Astrocyte (in vitro differentiated cells and primary cell): ENCODE data around the gene MICAL3. TPM values are rescaled to one million over a fixed set of nuclear protein-coding genes. Genes with fewer than 3 reads are reported as not detected.
A peak's percentile ranks its signal among the peaks of the same experiment; 100 is the strongest.

ENCODE experiments used
- DNase-seq: peaks from one replicate; pipeline ENCODE4 v3.0.0-alpha.2; 2010; ENCODE audit warnings: low read depth
- FAIRE-seq: peaks from 2 replicates; lab custom pipeline; 2011; peaks lifted over from hg19 to GRCh38; lab: Jason Lieb, UNC
- H2AFZ ChIP-seq: 2 replicates; pipeline ENCODE4 v1.6.0; 2012; ENCODE audit warnings: low read depth, low read length, inconsistent platforms
- H3K27ac ChIP-seq: 2 replicates; pipeline ENCODE4 v1.5.1; 2011; ENCODE audit warnings: low read depth, low read length, inconsistent platforms
- H3K27me3 ChIP-seq: 2 replicates; pipeline ENCODE4 v1.6.0; 2011; ENCODE audit warnings: low read length, inconsistent platforms; ENCODE audit not compliant: insufficient read depth
- H3K36me3 ChIP-seq: 2 replicates; pipeline ENCODE4 v1.5.1; 2011; ENCODE audit warnings: low read length, inconsistent platforms; ENCODE audit not compliant: insufficient read depth
- H3K4me1 ChIP-seq: 2 replicates; pipeline ENCODE4 v1.5.1; 2011; ENCODE audit warnings: low read length, inconsistent platforms; ENCODE audit not compliant: insufficient read depth
- H3K4me2 ChIP-seq: 2 replicates; pipeline ENCODE4 v1.6.0; 2012; ENCODE audit warnings: low read length, inconsistent platforms
- H3K4me3 ChIP-seq: 2 replicates; pipeline ENCODE4 v1.5.1; 2011; ENCODE audit warnings: low read depth, mild to moderate bottlenecking, low read length, inconsistent platforms; ENCODE audit not compliant: insufficient read depth
- H3K79me2 ChIP-seq: 2 replicates; pipeline ENCODE4 v1.6.0; 2012; ENCODE audit warnings: mild to moderate bottlenecking, low read length, inconsistent platforms; ENCODE audit not compliant: insufficient read depth
- H3K9ac ChIP-seq: 2 replicates; pipeline ENCODE4 v1.6.0; 2012; ENCODE audit warnings: mild to moderate bottlenecking, low read length, inconsistent platforms
- H3K9me3 ChIP-seq: 2 replicates; pipeline ENCODE4 v1.5.1; 2012; ENCODE audit warnings: low read depth, mild to moderate bottlenecking, low read length, inconsistent platforms; ENCODE audit not compliant: insufficient read depth
- H4K20me1 ChIP-seq: 2 replicates; pipeline ENCODE4 v1.6.0; 2012; ENCODE audit warnings: low read length, inconsistent platforms; ENCODE audit not compliant: insufficient read depth
- H3K27ac Mint-ChIP-seq: one replicate; pipeline ENCODE4 v1.8.0; 2021; ENCODE audit warnings: mild to moderate bottlenecking, mixed read lengths; ENCODE audit not compliant: unreplicated experiment
- H3K27me3 Mint-ChIP-seq: one replicate; pipeline ENCODE4 v1.8.0; 2021; ENCODE audit warnings: low read depth, mixed read lengths; ENCODE audit not compliant: unreplicated experiment
- H3K36me3 Mint-ChIP-seq: one replicate; pipeline ENCODE4 v1.8.0; 2021; ENCODE audit warnings: low read depth, mixed read lengths; ENCODE audit not compliant: unreplicated experiment
- H3K4me1 Mint-ChIP-seq: one replicate; pipeline ENCODE4 v1.8.0; 2021; ENCODE audit warnings: low read depth, mixed read lengths; ENCODE audit not compliant: unreplicated experiment
- H3K4me3 Mint-ChIP-seq: one replicate; pipeline ENCODE4 v1.8.0; 2021; ENCODE audit warnings: mild to moderate bottlenecking, moderate library complexity, mixed read lengths; ENCODE audit not compliant: unreplicated experiment
- H3K9me3 Mint-ChIP-seq: one replicate; pipeline ENCODE4 v1.8.0; 2021; ENCODE audit warnings: mild to moderate bottlenecking, mixed read lengths; ENCODE audit not compliant: unreplicated experiment
- CTCF ChIP-seq: IDR thresholded peaks from 2 replicates; pipeline ENCODE4 v1.5.1; 2011; ENCODE audit warnings: low read depth, mild to moderate bottlenecking, inconsistent platforms, low read length, moderate library complexity; ENCODE audit not compliant: insufficient read depth
- EZH2 ChIP-seq: IDR thresholded peaks from 2 replicates; pipeline ENCODE4 v1.6.1; 2012; ENCODE audit warnings: mild to moderate bottlenecking, low read length, inconsistent platforms; ENCODE audit not compliant: insufficient read depth
- total RNA-seq: library from RNA; stranded (reverse); gene quantifications from 2 replicates; pipeline ENCODE4 v1.2.1, GENCODE V29; 2021

MICAL3 gene
- total RNA-seq, 1 donor from 2014 or later: 113 TPM

DNA sequence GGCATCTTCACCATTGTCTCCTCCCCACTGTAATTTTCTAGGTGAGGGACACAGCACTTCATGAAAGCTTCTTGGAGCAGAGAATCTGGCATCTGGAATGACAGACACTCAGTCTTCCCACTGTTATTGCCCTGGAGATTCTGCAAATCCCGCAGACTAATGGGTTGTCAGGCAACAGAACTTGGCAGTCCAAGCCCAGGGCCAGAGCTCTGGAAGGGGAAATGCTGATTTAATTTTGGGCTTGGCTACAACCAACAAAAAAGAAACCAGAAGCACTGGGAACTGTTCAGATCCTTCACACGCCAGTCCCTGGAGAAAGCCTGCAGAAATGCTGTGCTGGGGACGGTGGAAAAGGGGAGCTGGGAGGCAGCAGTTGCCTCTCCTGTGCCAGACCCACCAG, 178.6 kb downstream of the MICAL3 start:
- FAIRE-seq: no peak
- DNase-seq: peak; percentile 16
- H2AFZ ChIP-seq: no peak overlapping the region

DNA sequence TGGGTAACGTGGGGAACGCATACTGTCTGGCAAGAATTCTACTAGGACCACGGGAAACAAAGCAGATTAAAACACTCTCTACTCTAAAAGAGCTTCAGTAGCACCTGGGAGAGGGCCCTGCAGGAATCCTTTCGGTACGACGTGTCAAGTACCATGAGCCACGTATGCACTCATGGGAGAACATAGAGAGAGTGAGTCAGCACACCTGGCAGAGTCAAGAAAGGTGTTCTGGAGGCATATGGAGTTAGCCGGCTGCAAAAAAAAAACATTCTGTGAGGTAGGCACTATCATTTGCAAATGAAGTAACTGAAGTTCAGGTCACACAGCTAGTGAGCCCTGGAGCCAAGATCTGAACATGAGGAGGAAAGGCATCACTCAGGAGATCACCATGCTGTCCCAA, 179.0 kb downstream of the MICAL3 start:
- no peak for TF ChIP-seq EZH2
- no peak for TF ChIP-seq CTCF
- no peaks in the 10 kb centered on the region for H3K79me2 ChIP-seq
- FAIRE-seq: no peak
- no peak overlapping the region for H2AFZ ChIP-seq
- no peaks in the 10 kb centered on the region for H3K4me1 ChIP-seq
- no peak for DNase-seq
- H3K4me3 ChIP-seq: no peak overlapping the region
- H3K27me3 ChIP-seq: no peaks in the 10 kb centered on the region
- Mint-ChIP-seq H3K4me1 (peaks cover 2% of the 10 kb centered on the region), H3K4me3 (no peak overlapping the region), H3K9me3 (no peaks in the 10 kb centered on the region), H3K27me3 (no peaks in the 10 kb centered on the region), H3K36me3 (peaks cover 31% of the 10 kb centered on the region), H3K27ac (no peak overlapping the region)
- H3K4me2 ChIP-seq: no peak overlapping the region
- H3K9ac ChIP-seq: no peak overlapping the region
- no peaks in the 10 kb centered on the region for H3K36me3 ChIP-seq
- H4K20me1 ChIP-seq: peaks cover 7% of the 10 kb centered on the region
- H3K27ac ChIP-seq: no peak overlapping the region
- H3K9me3 ChIP-seq: no peaks in the 10 kb centered on the region

More for the DNA sequence above, 178.6 kb downstream of the MICAL3 start:
- H3K79me2 ChIP-seq: no peaks in the 10 kb centered on the region
- TF ChIP-seq EZH2 (no peak), CTCF (no peak)
- H3K4me3 ChIP-seq: no peak overlapping the region
- no peak overlapping the region for H3K27ac ChIP-seq
- Mint-ChIP-seq H3K4me1 (peaks cover 2% of the 10 kb centered on the region), H3K27ac (no peak overlapping the region), H3K36me3 (peaks cover 30% of the 10 kb centered on the region), H3K27me3 (no peaks in the 10 kb centered on the region), H3K4me3 (no peak overlapping the region), H3K9me3 (no peaks in the 10 kb centered on the region)
- peaks cover 7% of the 10 kb centered on the region for H4K20me1 ChIP-seq
- no peak overlapping the region for H3K9ac ChIP-seq
- H3K4me1 ChIP-seq: no peaks in the 10 kb centered on the region
- no peaks in the 10 kb centered on the region for H3K27me3 ChIP-seq
- no peaks in the 10 kb centered on the region for H3K9me3 ChIP-seq
- H3K36me3 ChIP-seq: no peaks in the 10 kb centered on the region
- no peak overlapping the region for H3K4me2 ChIP-seq

GRCh38 chr22:17844150-17844549, 180.2 kb downstream of the MICAL3 start:
- Histone ChIP-seq H3K27me3 (no peaks in the 10 kb centered on the region), H3K4me2 (no peak overlapping the region), H3K27ac (no peak overlapping the region), H3K4me1 (no peaks in the 10 kb centered on the region), H3K36me3 (no peaks in the 10 kb centered on the region), H3K79me2 (no peaks in the 10 kb centered on the region), H3K9me3 (no peaks in the 10 kb centered on the region), H3K4me3 (no peak overlapping the region), H4K20me1 (peaks cover 7% of the 10 kb centered on the region), H2AFZ (no peak overlapping the region), H3K9ac (no peak overlapping the region)
- Mint-ChIP-seq H3K27ac (no peak overlapping the region), H3K27me3 (no peaks in the 10 kb centered on the region), H3K9me3 (no peaks in the 10 kb centered on the region), H3K4me1 (peaks cover 2% of the 10 kb centered on the region), H3K36me3 (peaks cover 29% of the 10 kb centered on the region), H3K4me3 (no peak overlapping the region)
- FAIRE-seq (no peak), DNase-seq (no peak)
- TF ChIP-seq CTCF (no peak), EZH2 (no peak)
